PFSK-1 (cell line): ENCODE data around the gene RIPOR2.

Experiments used
- FOXP2 ChIP-seq: optimal IDR thresholded peaks from 2 replicates; pipeline ENCODE3; 2011; ENCODE audit warnings: borderline replicate concordance, control low read depth, inconsistent platforms; ENCODE audit not compliant: insufficient read depth; ENCODE audit errors: extremely low read length, extremely low read depth
- POLR2AphosphoS5 ChIP-seq: IDR thresholded peaks from 2 replicates; pipeline ENCODE4 v1.6.1; 2012; ENCODE audit warnings: low read depth, mild to moderate bottlenecking, control low read depth, low read length, moderate library complexity
- REST ChIP-seq, 2 experiments: IDR thresholded peaks; 2 replicates each; pipeline versions ENCODE4 v1.6.1 to v1.8.0; 2011 to 2012; ENCODE audit warnings: low read depth in 2 of 2, low read length in 2 of 2, control low read depth in 1 of 2, inconsistent platforms in 1 of 2, mild to moderate bottlenecking in 1 of 2, moderate library complexity in 1 of 2; ENCODE audit not compliant: insufficient read depth in 1 of 2
- SIN3A ChIP-seq: IDR thresholded peaks from 2 replicates; pipeline ENCODE4 v1.6.1; 2012; ENCODE audit warnings: mild to moderate bottlenecking, low read length, moderate library complexity, borderline replicate concordance; ENCODE audit not compliant: insufficient read depth
- TAF1 ChIP-seq: IDR thresholded peaks from 2 replicates; pipeline ENCODE4 v1.6.1; 2012; ENCODE audit warnings: low read length, control low read depth, borderline replicate concordance; ENCODE audit not compliant: insufficient read depth

The RIPOR2 gene

DNA sequence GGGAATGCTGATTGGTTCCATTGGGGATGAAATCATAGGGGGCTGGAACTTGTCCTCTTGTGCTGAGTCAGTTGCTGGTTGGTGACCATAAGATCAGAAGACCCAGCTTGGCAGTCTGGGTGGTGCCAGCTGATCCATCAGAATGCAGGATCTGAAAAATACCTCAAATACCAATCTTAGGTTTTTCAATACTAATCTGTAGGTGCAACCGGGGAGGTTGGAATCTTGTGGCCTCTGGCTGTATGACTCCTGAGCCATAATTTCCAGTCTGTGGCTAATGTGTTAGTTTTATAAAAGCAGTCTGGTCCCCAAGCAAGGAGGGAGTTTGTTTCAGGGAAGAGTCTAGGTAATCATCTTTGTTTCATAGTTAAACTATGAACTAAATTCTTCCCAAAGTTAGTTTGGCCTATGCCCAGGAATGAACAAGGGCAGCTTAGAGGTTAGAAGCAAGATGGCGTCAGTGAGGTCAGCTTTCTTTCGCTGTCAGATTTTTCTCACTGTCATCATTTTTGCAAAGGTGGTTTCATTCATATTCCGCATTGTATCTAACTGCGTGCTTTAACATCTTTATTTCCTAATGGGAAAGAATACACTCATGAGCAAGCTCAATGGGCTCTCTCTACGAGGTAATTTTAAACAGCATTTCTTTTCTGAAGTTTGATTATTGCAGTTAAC, 139.0 kb downstream of the RIPOR2 start:
- TF ChIP-seq SIN3A: no peak
- no peak for TF ChIP-seq POLR2AphosphoS5
- TF ChIP-seq TAF1: no peak
- no peak for TF ChIP-seq REST (IDR thresholded peaks at IDR 0.05; ENCODE audit: insufficient read depth in 1 of 2, low read depth in 2 of 2, low read length in 2 of 2)
- TF ChIP-seq FOXP2: no peak

- TF ChIP-seq POLR2AphosphoS5 (no peak), TAF1 (no peak), SIN3A (no peak), FOXP2 (no peak), REST (IDR thresholded peaks at IDR 0.05; ENCODE audit: insufficient read depth in 1 of 2, low read depth in 2 of 2, low read length in 2 of 2) (no peak)
Measured at GRCh38 chr6:24795106-24795505, 140.7 kb downstream of the RIPOR2 start.

GRCh38 chr6:24788031-24788665, 147.6 kb downstream of the RIPOR2 start:
- TF ChIP-seq FOXP2 (no peak), REST (IDR thresholded peaks at IDR 0.05; ENCODE audit: insufficient read depth in 1 of 2, low read depth in 2 of 2, low read length in 2 of 2) (no peak), SIN3A (no peak), TAF1 (no peak), POLR2AphosphoS5 (no peak)

DNA sequence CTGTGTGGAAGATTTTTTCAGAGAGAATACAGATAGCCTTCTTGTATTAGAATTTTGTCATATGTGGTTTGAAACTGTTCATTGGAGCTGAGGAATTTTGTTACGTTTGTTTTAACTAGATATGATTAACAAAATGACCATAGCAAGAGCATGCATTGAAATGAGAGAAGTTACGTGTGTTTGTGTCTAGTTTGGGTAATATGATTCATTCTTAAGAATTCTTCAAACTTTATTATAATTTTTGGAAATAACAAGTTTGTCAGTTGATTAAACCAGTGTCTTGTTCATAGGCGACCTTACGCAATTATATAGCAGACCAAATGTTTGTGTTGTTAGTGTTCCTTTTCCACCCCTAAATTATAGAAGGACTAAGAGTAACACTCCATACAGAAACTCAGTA, 155.6 kb downstream of the RIPOR2 start:
- TF ChIP-seq FOXP2 (no peak), SIN3A (no peak), REST (IDR thresholded peaks at IDR 0.05; ENCODE audit: insufficient read depth in 1 of 2, low read depth in 2 of 2, low read length in 2 of 2) (no peak), TAF1 (no peak), POLR2AphosphoS5 (no peak)
